Cardiac fibroblast (primary cell): ENCODE data around the gene AAK1.
"Not testable (repeated sequence)": the region's sequence is repeated elsewhere in the genome, so short reads cannot be mapped to it uniquely, and the experiment has no call there.

ENCODE experiments used
- DNase-seq, 2 donors: peaks; one replicate each; pipeline versions ENCODE4 v3.0.0 to v3.0.0-alpha.2; 2010; ENCODE audit warnings: low read depth in 2 of 2
- H3K4me3 ChIP-seq, 2 donors: replicated peaks in 1 of 2; 1 replicate in 1 of 2; 2 replicates in 1 of 2; pipeline ENCODE4 v1.5.1; 2011; ENCODE audit warnings: low read depth in 2 of 2, low read length in 2 of 2, mild to moderate bottlenecking in 2 of 2, moderate library complexity in 1 of 2
- TF ChIP-seq, protein P1 (sequence below): IDR thresholded peaks from one replicate; pipeline ENCODE4 v1.5.1; 2011; ENCODE audit warnings: low read depth, mild to moderate bottlenecking, low read length, inconsistent platforms

Gene AAK1

GRCh38 chr2:69561101-69561500 lies 82.4 kb downstream of the AAK1 start:
- TF ChIP-seq, protein P1, sequence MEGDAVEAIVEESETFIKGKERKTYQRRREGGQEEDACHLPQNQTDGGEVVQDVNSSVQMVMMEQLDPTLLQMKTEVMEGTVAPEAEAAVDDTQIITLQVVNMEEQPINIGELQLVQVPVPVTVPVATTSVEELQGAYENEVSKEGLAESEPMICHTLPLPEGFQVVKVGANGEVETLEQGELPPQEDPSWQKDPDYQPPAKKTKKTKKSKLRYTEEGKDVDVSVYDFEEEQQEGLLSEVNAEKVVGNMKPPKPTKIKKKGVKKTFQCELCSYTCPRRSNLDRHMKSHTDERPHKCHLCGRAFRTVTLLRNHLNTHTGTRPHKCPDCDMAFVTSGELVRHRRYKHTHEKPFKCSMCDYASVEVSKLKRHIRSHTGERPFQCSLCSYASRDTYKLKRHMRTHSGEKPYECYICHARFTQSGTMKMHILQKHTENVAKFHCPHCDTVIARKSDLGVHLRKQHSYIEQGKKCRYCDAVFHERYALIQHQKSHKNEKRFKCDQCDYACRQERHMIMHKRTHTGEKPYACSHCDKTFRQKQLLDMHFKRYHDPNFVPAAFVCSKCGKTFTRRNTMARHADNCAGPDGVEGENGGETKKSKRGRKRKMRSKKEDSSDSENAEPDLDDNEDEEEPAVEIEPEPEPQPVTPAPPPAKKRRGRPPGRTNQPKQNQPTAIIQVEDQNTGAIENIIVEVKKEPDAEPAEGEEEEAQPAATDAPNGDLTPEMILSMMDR = no peak
- DNase-seq = no peak
- no peak overlapping the region for H3K4me3 ChIP-seq

GRCh38 chr2:69560147-69560482 lies 83.4 kb downstream of the AAK1 start:
- TF ChIP-seq, protein P1 = no peak
- no peak overlapping the region for H3K4me3 ChIP-seq
- DNase-seq = no peak

DNA sequence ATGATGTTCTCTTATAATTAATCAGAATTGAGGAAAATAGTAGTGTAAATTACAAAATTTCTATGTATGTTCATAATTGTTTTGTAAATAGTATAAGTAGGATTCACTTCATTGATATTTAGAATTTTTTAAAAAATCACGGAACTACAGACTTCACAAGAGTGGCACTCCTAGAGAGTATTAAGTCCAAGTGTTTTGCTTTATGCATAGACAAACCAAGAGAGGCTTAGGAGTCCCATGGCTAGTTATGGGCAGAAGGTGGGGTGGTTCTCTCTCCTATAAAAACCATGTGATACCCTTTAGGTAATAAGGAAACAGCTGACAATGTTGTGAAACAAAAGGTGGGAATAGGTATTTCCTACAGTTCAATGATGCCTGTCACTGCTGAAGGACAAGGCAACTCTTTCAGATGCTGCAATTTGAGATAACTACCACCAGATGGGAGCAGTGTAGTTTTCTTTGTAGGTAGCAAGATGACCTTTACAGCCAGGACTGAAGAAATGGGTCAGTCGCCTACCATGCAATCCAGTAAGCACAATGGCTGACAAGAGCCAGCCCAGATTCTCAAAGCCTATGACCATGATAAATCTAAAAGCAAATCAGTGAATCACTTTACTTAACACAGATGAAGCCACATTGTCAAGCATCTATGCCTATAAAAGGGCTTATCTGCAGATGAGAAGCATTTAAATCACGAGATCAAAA lies 83.9 kb downstream of the AAK1 start:
- no peak overlapping the region for H3K4me3 ChIP-seq
- peak; percentile 69 to 83 for DNase-seq
- TF ChIP-seq, protein P1 = peak; percentile 71

DNA sequence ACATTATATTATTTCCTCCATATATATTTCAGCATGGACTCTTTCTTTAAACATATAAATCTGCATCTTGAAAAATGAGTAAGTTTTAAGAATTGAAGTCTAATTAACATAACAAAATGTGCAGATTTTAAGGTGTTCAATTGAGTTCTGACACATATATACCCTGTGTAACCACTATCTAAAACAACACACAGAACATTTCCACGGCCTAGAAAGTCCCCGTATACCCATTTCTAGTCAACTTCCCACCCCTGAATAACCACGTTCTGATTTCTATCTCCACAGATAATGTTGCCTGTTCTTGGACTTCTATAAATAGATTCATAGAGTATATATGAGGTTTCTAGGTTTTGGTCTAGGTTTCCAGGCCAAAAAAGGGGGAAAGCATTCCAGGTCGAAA lies 87.5 kb downstream of the AAK1 start:
- TF ChIP-seq, protein P1 = no peak
- DNase-seq = no peak
- H3K4me3 ChIP-seq = no peak overlapping the region

- no peak overlapping the region for H3K4me3 ChIP-seq
- DNase-seq = peak; percentile 50 to 77
- TF ChIP-seq, protein P1 = no peak
Measured at GRCh38 chr2:69554981-69555380, 88.6 kb downstream of the AAK1 start.

DNA sequence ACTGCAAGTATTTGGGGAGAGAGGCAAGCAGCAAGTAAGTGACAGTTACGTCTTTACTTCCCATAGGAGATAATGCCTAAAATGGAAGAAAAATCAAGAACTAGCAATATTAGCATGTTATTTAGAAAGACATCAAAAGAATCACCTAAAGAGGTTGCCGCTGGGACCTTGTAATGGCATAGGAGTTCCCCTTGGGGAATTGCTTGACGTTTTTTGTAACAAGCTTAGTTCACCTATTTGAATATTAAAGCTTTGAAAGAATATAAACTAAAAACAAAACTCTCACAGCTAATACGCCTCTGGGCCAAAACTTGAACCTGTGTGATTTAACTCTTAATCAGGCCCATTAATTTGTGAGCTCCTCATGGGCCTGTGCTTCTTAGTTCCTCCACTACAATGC lies 89.0 kb downstream of the AAK1 start:
- TF ChIP-seq, protein P1 = no peak
- no peak overlapping the region for H3K4me3 ChIP-seq
- DNase-seq = no peak

DNA sequence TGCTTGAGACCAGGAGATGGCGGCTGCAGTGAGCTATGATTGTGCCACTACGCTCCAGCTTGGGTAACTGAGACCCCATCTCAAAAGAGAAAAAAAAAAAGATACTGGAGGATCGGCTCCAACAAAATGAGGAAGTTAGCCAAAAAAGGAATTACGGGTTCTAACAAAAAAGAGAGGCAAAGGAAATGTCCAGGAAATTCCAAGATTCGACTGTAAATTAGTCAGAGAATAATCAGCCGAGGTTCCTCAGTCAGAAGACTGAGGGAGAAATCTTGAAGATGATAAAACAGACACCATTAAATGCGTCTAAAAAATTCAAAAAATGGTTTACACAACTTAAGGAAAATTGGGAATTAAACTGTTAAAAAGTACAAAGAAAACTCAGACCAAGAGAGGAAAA lies 89.5 kb downstream of the AAK1 start:
- DNase-seq = no peak
- TF ChIP-seq, protein P1 = no peak
- no peak overlapping the region for H3K4me3 ChIP-seq

DNA sequence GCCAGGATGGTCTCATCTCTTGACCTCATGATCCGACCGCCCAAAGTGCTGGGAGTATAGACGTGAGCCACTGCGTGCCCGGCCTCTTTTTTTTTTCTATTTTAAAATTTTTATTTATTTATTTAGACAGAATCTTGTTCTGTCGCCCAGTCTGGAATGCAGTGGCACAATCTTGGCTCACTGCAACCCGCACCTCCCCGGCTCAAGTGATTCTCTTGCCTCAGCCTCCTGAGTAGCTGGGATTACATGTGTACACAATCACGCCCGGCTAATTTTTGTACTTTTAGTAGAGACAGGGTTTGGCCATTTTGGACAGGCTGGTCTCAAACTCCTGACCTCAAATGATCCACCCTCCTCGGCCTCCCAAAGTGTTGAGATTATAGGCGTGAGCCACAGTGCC lies 93.0 kb downstream of the AAK1 start:
- DNase-seq = not testable (repeated sequence)

More for the DNA sequence above, 93.0 kb downstream of the AAK1 start:
- H3K4me3 ChIP-seq = not testable (repeated sequence)
